Neuronal stem cell (in vitro differentiated cells): ENCODE measurements around the gene SAMD4A.
A peak's percentile ranks its signal among the peaks of the same experiment; 100 is the strongest.
"Not testable (repeated sequence)": the region's sequence is repeated elsewhere in the genome, so short reads cannot be mapped to it uniquely, and the experiment has no call there.

Experiments
- DNase-seq: peaks from one replicate; pipeline ENCODE4 v3.0.0-alpha.2; 2013; ENCODE audit warnings: low spot score
- H2AFZ ChIP-seq: one replicate; pipeline ENCODE4 v1.6.1; 2013; ENCODE audit warnings: mild to moderate bottlenecking, low read length, inconsistent platforms
- H2AK5ac ChIP-seq: 2 replicates; pipeline ENCODE4 v1.6.1; 2013; ENCODE audit warnings: low read depth, mild to moderate bottlenecking, inconsistent platforms, low read length, moderate library complexity, mixed read lengths
- H2BK120ac ChIP-seq: 2 replicates; pipeline ENCODE4 v1.6.1; 2013; ENCODE audit warnings: low read depth, mild to moderate bottlenecking, inconsistent platforms, low read length, moderate library complexity, mixed read lengths
- H2BK12ac ChIP-seq: one replicate; pipeline ENCODE4 v1.6.1; 2013; ENCODE audit warnings: low read length, inconsistent platforms
- H2BK15ac ChIP-seq: 2 replicates; pipeline ENCODE4 v1.6.1; 2013; ENCODE audit warnings: mild to moderate bottlenecking, low read length, inconsistent platforms, mixed read lengths
- H2BK5ac ChIP-seq: one replicate; pipeline ENCODE4 v1.6.1; 2013; ENCODE audit warnings: inconsistent platforms, mild to moderate bottlenecking, low read length, moderate library complexity
- H3K14ac ChIP-seq: one replicate; pipeline ENCODE4 v1.6.1; 2013; ENCODE audit warnings: low read length, inconsistent platforms
- H3K18ac ChIP-seq: 2 replicates; pipeline ENCODE4 v1.6.1; 2013; ENCODE audit warnings: low read length, inconsistent platforms
- H3K23ac ChIP-seq: 2 replicates; pipeline ENCODE4 v1.6.1; 2013; ENCODE audit warnings: low read depth, mild to moderate bottlenecking, mixed read lengths, low read length, inconsistent platforms; ENCODE audit not compliant: poor library complexity
- H3K27ac ChIP-seq: replicated peaks from 3 replicates; pipeline ENCODE4 v1.5.1; 2013; ENCODE audit warnings: low read length, inconsistent platforms
- H3K27me3 ChIP-seq, 3 experiments: 2 replicates each; pipeline ENCODE4 v1.6.1; 2013; ENCODE audit warnings: low read length in 3 of 3, mild to moderate bottlenecking in 2 of 3, inconsistent platforms in 1 of 3, low read depth in 1 of 3, mixed read lengths in 1 of 3, moderate library complexity in 1 of 3; ENCODE audit not compliant: control insufficient read depth in 3 of 3, insufficient read depth in 3 of 3
- H3K36me3 ChIP-seq, 2 donors: replicated peaks in 1 of 2; 2 replicates each; pipeline ENCODE4 v1.6.1; 2013; ENCODE audit warnings: low read length in 2 of 2; ENCODE audit not compliant: control insufficient read depth in 2 of 2, insufficient read depth in 2 of 2
- H3K4ac ChIP-seq: 2 replicates; pipeline ENCODE4 v1.6.1; 2013; ENCODE audit warnings: inconsistent platforms, mild to moderate bottlenecking, low read length, moderate library complexity
- H3K4me1 ChIP-seq, 2 donors: 1 replicate in 1 of 2; 2 replicates in 1 of 2; pipeline ENCODE4 v1.6.1; 2013; ENCODE audit warnings: low read length in 2 of 2, low read depth in 1 of 2; ENCODE audit not compliant: control insufficient read depth in 2 of 2, insufficient read depth in 1 of 2
- H3K4me2 ChIP-seq: one replicate; pipeline ENCODE4 v1.6.1; 2013; ENCODE audit warnings: mild to moderate bottlenecking, low read length, inconsistent platforms; ENCODE audit not compliant: insufficient read depth, poor library complexity, severe bottlenecking
- H3K4me3 ChIP-seq, 2 donors: 2 replicates each; pipeline ENCODE4 v1.5.1; 2013; ENCODE audit warnings: low read length in 2 of 2, mild to moderate bottlenecking in 2 of 2, inconsistent platforms in 1 of 2, moderate library complexity in 1 of 2
- H3K79me1 ChIP-seq: one replicate; pipeline ENCODE4 v1.6.1; 2013; ENCODE audit warnings: low read depth, mild to moderate bottlenecking, inconsistent platforms, low read length, moderate library complexity
- H3K9ac ChIP-seq: one replicate; pipeline ENCODE4 v1.6.1; 2013; ENCODE audit warnings: mild to moderate bottlenecking, low read depth, low read length, inconsistent platforms; ENCODE audit not compliant: poor library complexity
- H3K9me3 ChIP-seq, 2 donors: replicated peaks in 1 of 2; 2 replicates each; pipeline versions ENCODE3 to v1.6.1; 2013; ENCODE audit warnings: low read length in 2 of 2, mild to moderate bottlenecking in 2 of 2, inconsistent platforms in 1 of 2, low read depth in 1 of 2, mixed read lengths in 1 of 2, moderate library complexity in 1 of 2; ENCODE audit not compliant: control insufficient read depth in 2 of 2, insufficient read depth in 1 of 2
- H4K8ac ChIP-seq: one replicate; pipeline ENCODE4 v1.6.1; 2013; ENCODE audit warnings: low read depth, mild to moderate bottlenecking, inconsistent platforms, low read length, moderate library complexity
- H4K91ac ChIP-seq: one replicate; pipeline ENCODE4 v1.6.1; 2013; ENCODE audit warnings: low read length, low read depth, mild to moderate bottlenecking, inconsistent platforms; ENCODE audit not compliant: poor library complexity
- WGBS, 2 donors: extraction: QIAGEN DNeasy Blood & Tissue Kit; methylation state at CpG; one replicate each; pipeline ENCODE4 v1.1.7; 2013; ENCODE audit warnings: missing lambda C conversion rate in 2 of 2, mixed read lengths in 1 of 2; ENCODE audit not compliant: insufficient read length in 2 of 2, insufficient replicate concordance in 1 of 2; ENCODE audit errors: extremely low coverage in 2 of 2; 5-methylcytosine and 5-hydroxymethylcytosine counted together

The SAMD4A gene

GRCh38 chr14:54752611-54753010 lies 185.7 kb downstream of the SAMD4A start:
- H3K4ac ChIP-seq, H3K79me1 ChIP-seq, H2AFZ ChIP-seq, H4K8ac ChIP-seq, H4K91ac ChIP-seq, H3K4me2 ChIP-seq, H3K9me3 ChIP-seq, H2AK5ac ChIP-seq, DNase-seq, H3K9ac ChIP-seq, H3K23ac ChIP-seq, H3K14ac ChIP-seq, H3K27ac ChIP-seq, H3K4me3 ChIP-seq, H2BK12ac ChIP-seq, H2BK120ac ChIP-seq, H3K4me1 ChIP-seq, H2BK15ac ChIP-seq, H3K27me3 ChIP-seq, H2BK5ac ChIP-seq, H3K18ac ChIP-seq: not testable (repeated sequence)
- WGBS, 2 donors: no CpG with 5 or more reads among the region's 9 CpGs
- H3K36me3 ChIP-seq: peaks cover 8 to 32% of the 10 kb centered on the region in 2 donors

- H3K79me1 ChIP-seq, H2AFZ ChIP-seq, H3K18ac ChIP-seq, H3K4me2 ChIP-seq, H2BK12ac ChIP-seq, H2BK120ac ChIP-seq, H3K9me3 ChIP-seq, H4K8ac ChIP-seq, H3K23ac ChIP-seq, H3K14ac ChIP-seq, DNase-seq, H2BK5ac ChIP-seq, H2AK5ac ChIP-seq, H3K4me3 ChIP-seq, H3K27ac ChIP-seq, H2BK15ac ChIP-seq, H4K91ac ChIP-seq, H3K4ac ChIP-seq, H3K4me1 ChIP-seq, H3K27me3 ChIP-seq, H3K9ac ChIP-seq: not testable (repeated sequence)
- no CpG with 5 or more reads among the region's 3 CpGs for WGBS, 2 donors
- peaks cover 8 to 32% of the 10 kb centered on the region in 2 donors for H3K36me3 ChIP-seq
Observed at GRCh38 chr14:54753396-54753795, 186.5 kb downstream of the SAMD4A start.

- Histone ChIP-seq H3K4me2 (no peak overlapping the region), H2BK15ac (no peak overlapping the region), H2BK120ac (no peak overlapping the region), H3K79me1 (no peaks in the 10 kb centered on the region), H2BK12ac (no peak overlapping the region), H3K9ac (no peak overlapping the region), H3K9me3 (peaks cover 0 to 2% of the 10 kb centered on the region in 2 donors), H3K36me3 (peaks cover 7 to 29% of the 10 kb centered on the region in 2 donors), H3K4me1 (peaks cover under 1 to 1% of the 10 kb centered on the region in 2 donors), H4K91ac (no peak overlapping the region), H2BK5ac (no peak overlapping the region), H2AK5ac (no peak overlapping the region), H3K18ac (no peak overlapping the region), H3K23ac (no peak overlapping the region), H3K4me3 (peak overlapping the region in 1 of 2 donors; percentile 11), H3K4ac (no peak overlapping the region), H4K8ac (no peak overlapping the region), H2AFZ (no peak overlapping the region), H3K27me3 (no peaks in the 10 kb centered on the region), H3K27ac (no peak overlapping the region), H3K14ac (no peak overlapping the region)
- no CpG with 5 or more reads among the region's 6 CpGs for WGBS, 2 donors
- no peak for DNase-seq
Observed at GRCh38 chr14:54754116-54754622, 187.2 kb downstream of the SAMD4A start.

- Histone ChIP-seq H2BK12ac (no peak overlapping the region), H2BK5ac (no peak overlapping the region), H3K14ac (no peak overlapping the region), H2BK120ac (no peak overlapping the region), H3K4me3 (peak overlapping the region in 1 of 2 donors; percentile 11), H4K8ac (no peak overlapping the region), H3K4me1 (no peaks in the 10 kb centered on the region), H3K27ac (no peak overlapping the region), H3K79me1 (no peaks in the 10 kb centered on the region), H2AK5ac (no peak overlapping the region), H3K23ac (no peak overlapping the region), H3K18ac (no peak overlapping the region), H3K9ac (no peak overlapping the region), H2AFZ (no peak overlapping the region), H4K91ac (no peak overlapping the region), H3K4me2 (no peak overlapping the region), H3K27me3 (no peaks in the 10 kb centered on the region), H3K36me3 (peaks cover 7 to 29% of the 10 kb centered on the region in 2 donors), H2BK15ac (no peak overlapping the region), H3K4ac (no peak overlapping the region), H3K9me3 (peaks cover 0 to 2% of the 10 kb centered on the region in 2 donors)
- WGBS, 2 donors: no CpG with 5 or more reads among the region's 11 CpGs
- no peak for DNase-seq
Observed at GRCh38 chr14:54754623-54755386, 187.9 kb downstream of the SAMD4A start.
